ES-I3 (cell line): ENCODE data around the gene TBL2.
"Not testable (repeated sequence)": the region's sequence is repeated elsewhere in the genome, so short reads cannot be mapped to it uniquely, and the experiment has no call there.

Experiments
- H3K36me3 ChIP-seq: 2 replicates; pipeline ENCODE4 v1.6.1; 2013; ENCODE audit warnings: mild to moderate bottlenecking, low read length, control low read depth, moderate library complexity; ENCODE audit not compliant: insufficient read depth
- H3K4me1 ChIP-seq: 2 replicates; pipeline ENCODE4 v1.6.1; 2013; ENCODE audit warnings: mild to moderate bottlenecking, control low read depth, low read length; ENCODE audit not compliant: insufficient read depth
- H3K9ac ChIP-seq: 2 replicates; pipeline ENCODE4 v1.6.1; 2013; ENCODE audit warnings: low read depth, mild to moderate bottlenecking, low read length, moderate library complexity
- H3K9me3 ChIP-seq: 2 replicates; pipeline ENCODE4 v1.6.1; 2013; ENCODE audit warnings: mild to moderate bottlenecking, low read length, moderate library complexity; ENCODE audit not compliant: control insufficient read depth, insufficient read depth

Gene TBL2

DNA sequence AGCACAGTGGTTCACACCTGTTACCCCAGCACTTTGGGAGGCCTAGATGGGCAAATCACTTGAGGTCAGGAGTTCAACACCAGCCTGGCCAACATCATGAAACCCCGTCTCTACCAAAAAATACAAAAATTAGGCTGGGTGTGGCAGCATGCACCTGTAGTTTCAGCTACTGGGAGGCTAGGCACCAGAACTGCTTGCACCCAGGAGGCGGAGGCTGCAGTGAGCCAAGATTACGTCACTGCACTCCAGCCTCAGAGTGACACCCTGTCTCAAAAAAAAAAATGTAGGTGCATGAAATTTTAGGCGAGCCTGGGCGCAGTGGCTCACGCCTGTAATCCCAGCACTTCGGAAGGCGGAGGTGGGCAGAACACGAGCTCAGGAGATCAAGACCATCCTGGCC is 30.5 kb downstream of the TBL2 start:
- Histone ChIP-seq H3K9ac (no peak overlapping the region), H3K4me1 (no peaks in the 10 kb centered on the region), H3K36me3 (peaks cover 2% of the 10 kb centered on the region; the same call in 1 of the 2 replicates), H3K9me3 (no peaks in the 10 kb centered on the region)

DNA sequence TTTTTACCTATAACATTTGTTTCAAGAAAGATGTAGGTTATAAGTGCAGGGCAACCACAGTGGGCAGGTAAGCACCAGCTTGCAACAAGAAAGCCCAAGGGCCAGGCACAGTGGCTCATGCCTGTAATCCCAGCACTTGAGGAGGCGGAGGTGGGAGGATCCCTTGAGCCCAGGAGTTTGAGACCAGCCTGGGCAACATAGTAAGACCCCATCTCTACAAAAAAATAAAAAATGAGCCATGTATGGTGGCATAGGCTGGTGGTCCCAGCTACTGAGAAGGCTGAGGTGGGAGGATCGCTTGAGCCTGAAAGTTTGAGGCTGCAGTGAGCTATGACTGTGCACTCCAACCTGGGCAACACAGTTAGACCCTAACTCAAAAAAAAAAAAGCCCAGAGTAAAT is 33.7 kb downstream of the TBL2 start:
- no peaks in the 10 kb centered on the region for H3K4me1 ChIP-seq
- H3K36me3 ChIP-seq = no peaks in the 10 kb centered on the region; the same call in 1 of the 2 replicates
- H3K9ac ChIP-seq = no peak overlapping the region

DNA sequence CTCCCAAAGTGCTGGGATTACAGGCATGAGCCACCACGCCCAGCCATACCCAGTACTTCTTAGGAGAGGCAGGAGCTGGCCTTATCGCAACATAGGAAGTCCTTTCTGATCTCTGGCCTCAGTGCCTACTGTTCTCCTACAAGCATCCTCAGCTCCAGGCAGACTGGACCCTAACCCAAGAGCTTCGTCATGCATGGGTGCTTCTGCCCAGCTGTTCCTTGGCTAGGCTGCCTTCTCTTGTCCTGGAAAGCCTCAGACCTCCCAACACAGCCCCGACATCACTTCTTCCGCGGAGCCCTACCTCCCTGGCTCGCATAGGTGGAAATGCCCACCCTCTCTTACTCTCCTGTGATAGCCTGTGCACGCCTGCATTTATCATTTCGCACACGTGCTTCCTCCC is 36.7 kb downstream of the TBL2 start:
- Histone ChIP-seq H3K4me1 (no peaks in the 10 kb centered on the region), H3K9ac (no peak overlapping the region), H3K36me3 (no peaks in the 10 kb centered on the region; the same call in 1 of the 2 replicates), H3K9me3 (no peaks in the 10 kb centered on the region)

More for the DNA sequence above, 33.7 kb downstream of the TBL2 start:
- H3K9me3 ChIP-seq = no peaks in the 10 kb centered on the region

DNA sequence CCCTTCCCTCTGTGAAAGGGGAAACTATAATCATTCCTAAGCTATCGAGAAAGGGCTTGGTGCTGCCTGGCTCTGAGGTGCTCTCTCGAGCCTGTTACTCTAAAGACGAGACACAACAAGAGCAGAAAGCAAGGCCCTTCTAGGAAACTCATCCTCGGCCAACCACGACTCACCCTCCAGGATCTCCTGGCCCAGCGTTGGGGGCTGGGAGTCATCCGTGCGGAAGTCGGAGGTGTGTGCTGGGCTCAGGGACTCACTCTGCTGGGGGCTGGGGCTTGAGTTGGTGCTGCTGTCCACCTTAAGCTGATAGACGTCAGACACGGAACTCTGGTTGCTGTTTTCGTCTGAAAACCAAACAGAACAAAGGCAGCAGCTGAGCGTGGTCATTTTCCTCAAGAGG is 38.7 kb downstream of the TBL2 start:
- no peaks in the 10 kb centered on the region; the same call in 1 of the 2 replicates for H3K36me3 ChIP-seq
- H3K9me3 ChIP-seq = no peaks in the 10 kb centered on the region
- no peak overlapping the region for H3K9ac ChIP-seq
- H3K4me1 ChIP-seq = no peaks in the 10 kb centered on the region

DNA sequence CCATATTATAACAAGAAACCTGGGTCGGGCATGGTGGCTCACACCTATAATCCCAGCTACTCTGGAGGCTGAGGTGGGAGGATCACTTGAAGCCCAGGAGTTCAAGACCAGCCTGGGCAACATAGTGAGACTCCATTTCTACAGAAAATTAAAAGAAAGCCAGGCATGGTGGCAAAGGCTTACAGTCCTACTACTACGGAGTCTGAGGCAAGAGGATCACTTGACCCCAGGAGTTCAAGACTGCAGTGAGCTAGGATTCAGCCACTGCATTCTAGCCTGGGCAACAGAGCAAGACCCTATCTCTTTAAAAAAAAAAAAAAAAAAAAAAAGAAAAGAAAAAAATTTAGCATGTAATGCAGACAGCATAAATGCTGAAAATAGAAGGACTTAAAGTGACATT is 39.9 kb downstream of the TBL2 start:
- not testable (repeated sequence) for H3K36me3 ChIP-seq, H3K9me3 ChIP-seq, H3K9ac ChIP-seq, H3K4me1 ChIP-seq

DNA sequence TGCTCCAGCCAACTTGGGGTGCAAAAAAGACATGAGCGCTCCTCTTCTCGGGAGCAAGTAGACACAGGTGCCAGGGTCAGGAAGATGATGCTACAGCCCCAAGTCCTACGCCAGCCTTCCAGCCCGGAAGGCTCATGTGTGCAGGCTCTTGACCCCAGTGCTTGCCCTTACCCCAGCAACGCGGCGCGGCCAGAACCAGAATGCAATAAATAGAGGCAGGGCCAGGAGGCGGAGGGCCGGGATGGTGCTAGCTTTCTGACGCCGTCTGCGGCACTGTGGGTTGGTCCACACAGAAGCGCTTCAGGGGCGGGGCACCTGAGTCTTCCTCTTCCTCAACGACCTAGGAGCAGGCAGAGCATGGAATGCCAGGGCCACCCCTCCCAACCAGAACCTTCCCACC is 41.3 kb downstream of the TBL2 start:
- no peak overlapping the region for H3K9ac ChIP-seq
- no peaks in the 10 kb centered on the region for H3K36me3 ChIP-seq
- H3K9me3 ChIP-seq = no peaks in the 10 kb centered on the region
- H3K4me1 ChIP-seq = no peaks in the 10 kb centered on the region

DNA sequence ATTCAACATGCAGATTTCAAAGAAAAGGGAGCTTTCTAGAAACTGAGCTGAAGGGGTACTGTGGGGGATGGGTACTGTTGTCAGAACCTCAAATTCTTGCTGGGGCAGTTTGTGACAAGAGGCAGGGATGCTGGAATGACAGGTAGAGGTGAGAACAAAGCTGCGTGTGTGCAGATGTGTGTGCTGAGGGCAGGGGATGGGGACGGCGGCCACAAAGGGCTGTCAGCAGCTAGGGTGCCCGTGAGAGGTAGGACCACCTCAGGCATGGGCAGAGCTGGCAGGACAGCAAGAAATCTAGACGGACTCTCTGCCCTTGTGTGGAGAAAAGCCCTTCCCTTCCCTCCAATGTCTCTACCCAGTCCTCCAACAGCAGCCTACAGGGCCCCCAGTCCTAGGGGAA is 41.9 kb downstream of the TBL2 start:
- Histone ChIP-seq H3K9ac (no peak overlapping the region), H3K36me3 (no peaks in the 10 kb centered on the region), H3K9me3 (no peaks in the 10 kb centered on the region), H3K4me1 (no peaks in the 10 kb centered on the region)

DNA sequence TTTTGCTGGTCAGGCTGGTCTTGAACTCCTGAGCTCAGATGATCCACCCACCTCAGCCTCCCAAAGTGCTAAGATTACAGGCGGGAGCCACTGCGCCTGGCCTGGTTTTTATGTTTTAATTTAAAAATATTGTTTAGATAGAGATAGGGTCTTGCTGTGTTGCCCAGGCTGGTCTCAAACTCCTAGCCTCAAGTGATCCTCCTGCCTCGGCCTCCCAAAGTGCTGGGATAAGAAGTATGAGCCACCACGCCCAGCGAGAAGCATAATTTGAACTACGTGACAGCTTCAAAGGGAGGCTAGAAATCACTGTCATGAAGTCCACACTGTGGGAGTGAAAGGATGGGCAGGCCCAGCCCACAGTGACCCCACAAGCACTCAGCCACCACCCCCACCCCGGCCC is 42.5 kb downstream of the TBL2 start:
- not testable (repeated sequence) for H3K9me3 ChIP-seq, H3K36me3 ChIP-seq, H3K9ac ChIP-seq, H3K4me1 ChIP-seq

DNA sequence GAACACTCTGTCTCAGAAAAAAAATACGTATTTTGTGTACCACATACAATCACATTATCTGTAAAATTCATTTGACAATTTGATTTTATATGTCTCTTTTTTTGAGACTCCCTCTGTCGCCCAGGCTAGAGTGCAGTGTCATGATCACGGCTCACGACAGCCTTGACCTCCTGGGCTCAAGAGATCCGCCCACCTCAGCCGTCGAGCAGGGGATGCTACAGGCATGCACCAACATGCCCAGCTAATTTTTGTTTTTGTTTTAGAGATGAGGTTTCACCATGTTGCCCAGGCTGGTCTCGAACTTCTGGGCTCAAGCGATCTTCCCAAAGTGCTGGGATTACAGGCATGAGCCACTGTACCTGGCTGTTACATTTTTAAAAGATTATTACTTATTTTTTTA is 44.6 kb downstream of the TBL2 start:
- Histone ChIP-seq H3K9ac (no peak overlapping the region), H3K36me3 (no peaks in the 10 kb centered on the region), H3K4me1 (no peaks in the 10 kb centered on the region), H3K9me3 (no peaks in the 10 kb centered on the region)

DNA sequence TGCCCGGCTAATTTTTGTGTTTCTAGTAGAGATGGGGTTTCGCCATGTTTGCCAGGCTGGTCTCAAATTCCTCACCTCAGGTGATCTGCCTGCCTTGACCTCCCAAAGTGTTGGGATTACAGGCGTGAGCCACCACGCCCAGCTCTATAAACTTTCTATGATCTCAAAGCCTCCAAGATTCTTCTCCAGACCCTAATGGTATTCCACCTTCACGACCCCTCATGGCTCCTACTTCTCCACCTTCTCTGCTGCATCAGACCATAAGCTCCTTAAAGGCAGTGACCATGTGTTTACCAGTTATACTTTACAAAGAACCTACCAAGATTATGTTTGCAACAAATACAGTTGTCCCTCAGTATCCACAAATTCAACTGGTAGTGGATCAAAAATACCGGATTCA is 46.2 kb downstream of the TBL2 start:
- no peaks in the 10 kb centered on the region for H3K36me3 ChIP-seq
- no peak overlapping the region for H3K9ac ChIP-seq
- H3K9me3 ChIP-seq = no peaks in the 10 kb centered on the region
- peaks cover 6% of the 10 kb centered on the region for H3K4me1 ChIP-seq

DNA sequence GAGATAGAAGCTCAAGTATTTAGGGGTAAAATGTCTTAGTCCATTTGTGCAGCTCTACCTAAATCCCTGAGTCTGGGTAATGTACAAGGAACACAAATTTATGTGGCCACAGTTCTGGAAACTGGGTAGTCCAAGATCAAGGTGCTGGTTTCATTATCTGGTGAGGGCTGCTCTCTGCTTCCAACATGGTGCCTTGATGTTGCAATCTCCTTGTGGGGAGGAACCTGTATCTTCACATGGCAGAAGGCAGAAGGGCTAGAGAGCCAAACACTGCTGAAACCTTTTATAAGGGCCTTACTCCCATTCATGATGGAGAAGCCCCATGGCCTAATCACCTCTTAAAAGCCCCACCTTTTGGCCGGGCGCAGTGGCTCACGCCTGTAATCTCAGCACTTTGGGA is 47.6 kb downstream of the TBL2 start:
- Histone ChIP-seq H3K4me1 (peaks cover 6% of the 10 kb centered on the region), H3K36me3 (no peaks in the 10 kb centered on the region), H3K9me3 (no peaks in the 10 kb centered on the region), H3K9ac (no peak overlapping the region)

DNA sequence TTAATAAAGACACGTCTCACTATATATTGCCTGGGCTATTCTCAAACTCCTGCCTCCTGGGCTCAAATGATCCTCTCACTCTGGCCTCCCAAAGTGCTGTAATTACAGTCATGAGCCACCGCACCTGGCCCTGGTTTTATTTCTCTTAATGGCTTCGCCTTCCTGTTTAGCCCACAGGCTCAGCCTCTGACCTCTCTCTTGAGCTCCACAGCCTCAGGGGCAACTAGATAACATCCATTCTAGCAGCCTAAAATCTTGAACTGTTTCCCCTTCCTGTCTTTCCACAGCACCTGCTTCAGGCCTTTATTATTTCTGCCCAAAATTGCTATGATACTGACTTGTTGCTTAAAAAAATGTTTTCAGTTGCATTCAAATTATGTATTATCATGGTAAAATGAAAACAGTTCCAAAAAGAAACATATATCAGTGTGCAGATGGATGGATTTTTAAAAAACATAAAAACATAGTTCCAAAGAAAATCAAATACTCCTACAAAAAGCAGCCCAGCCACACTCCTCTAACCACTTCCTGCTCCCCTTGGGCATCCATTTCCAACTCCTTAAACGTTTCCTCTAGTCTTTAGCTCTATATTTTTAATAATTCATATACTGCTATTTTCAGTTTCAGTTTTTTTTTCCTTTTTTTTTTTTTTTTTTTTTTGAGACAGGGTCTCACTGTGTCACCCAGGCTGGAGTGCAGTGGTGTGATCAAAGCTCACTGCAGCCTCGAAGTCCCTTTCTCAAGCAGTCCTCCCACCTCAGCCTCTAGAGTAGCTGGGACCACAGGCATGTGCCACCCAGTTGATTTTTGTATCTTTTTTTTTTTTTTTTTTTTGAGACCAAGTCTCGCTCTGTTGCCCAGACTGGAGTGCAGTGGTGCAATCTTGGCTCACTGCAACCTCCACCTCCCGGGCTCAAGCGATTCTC is 51.2 kb downstream of the TBL2 start:
- Histone ChIP-seq H3K4me1 (peaks cover 6% of the 10 kb centered on the region), H3K36me3 (no peaks in the 10 kb centered on the region), H3K9me3 (no peaks in the 10 kb centered on the region), H3K9ac (no peak overlapping the region)

DNA sequence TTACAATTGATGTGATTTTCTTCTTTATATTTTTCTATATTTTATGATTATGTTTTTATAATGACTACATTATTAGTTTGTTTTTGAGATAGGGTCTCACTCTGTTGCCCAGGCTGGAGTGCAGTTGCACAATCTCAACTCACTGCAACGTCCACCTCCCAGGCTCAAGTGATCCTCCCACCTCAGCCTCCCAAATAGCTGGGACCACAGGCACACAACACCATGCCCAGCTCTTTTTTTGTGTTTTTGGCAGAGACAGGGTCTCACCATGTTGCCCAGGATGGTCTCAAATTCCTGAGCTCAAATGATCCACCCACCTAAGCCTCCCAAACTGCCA is 52.3 kb downstream of the TBL2 start:
- not testable (repeated sequence) for H3K36me3 ChIP-seq, H3K9me3 ChIP-seq, H3K9ac ChIP-seq, H3K4me1 ChIP-seq

DNA sequence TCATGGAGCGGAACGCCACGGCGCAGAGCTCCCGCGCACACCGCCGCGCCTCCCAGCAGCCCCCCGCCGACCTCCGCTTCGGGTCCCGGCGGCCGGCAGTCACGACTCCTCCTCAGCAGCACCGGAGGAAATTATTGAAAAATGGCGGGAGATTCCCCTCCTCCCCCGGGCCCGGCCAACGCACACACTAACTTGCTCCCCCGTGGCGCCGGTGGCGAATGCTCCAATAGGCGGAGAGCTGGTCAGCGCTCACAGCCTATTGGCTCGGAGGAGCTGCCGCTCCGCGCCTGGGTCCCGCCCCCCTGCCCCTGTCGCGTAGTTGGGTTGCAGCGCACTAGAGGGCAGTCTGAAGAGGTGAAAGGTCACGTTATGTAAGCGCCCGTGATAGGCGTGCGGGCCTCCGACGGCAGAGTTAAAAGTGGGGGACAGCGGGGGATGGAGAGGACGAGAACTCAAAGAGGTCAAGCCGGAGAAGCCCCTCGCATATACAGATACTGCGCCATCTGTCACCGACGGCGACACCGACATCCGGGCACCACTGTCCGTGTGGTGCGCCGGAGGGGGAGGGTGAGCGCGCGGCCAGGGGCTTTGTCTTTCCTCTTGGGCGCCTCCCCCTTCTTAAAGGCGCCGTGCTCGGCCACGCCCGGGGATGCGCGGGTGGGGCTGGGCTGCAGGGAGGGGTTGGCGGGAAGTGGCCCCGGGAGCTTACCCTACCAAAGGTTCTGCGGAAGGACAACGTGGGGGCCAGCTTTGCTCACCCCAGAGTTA is 56.1 kb downstream of the TBL2 start, which contains the start of gene BAZ1B:
TSS of gene BAZ1B (minus strand) at position 189 of the 768 bp plus-strand sequence. CDS start 360 bp downstream, outside the sequence.
- Histone ChIP-seq H3K9me3 (no peaks in the 10 kb centered on the region), H3K4me1 (peaks cover 3% of the 10 kb centered on the region; the same call in 1 of the 2 replicates), H3K36me3 (peaks cover 6% of the 10 kb centered on the region), H3K9ac (peak within 1 kb of the TSS; percentile 80)

DNA sequence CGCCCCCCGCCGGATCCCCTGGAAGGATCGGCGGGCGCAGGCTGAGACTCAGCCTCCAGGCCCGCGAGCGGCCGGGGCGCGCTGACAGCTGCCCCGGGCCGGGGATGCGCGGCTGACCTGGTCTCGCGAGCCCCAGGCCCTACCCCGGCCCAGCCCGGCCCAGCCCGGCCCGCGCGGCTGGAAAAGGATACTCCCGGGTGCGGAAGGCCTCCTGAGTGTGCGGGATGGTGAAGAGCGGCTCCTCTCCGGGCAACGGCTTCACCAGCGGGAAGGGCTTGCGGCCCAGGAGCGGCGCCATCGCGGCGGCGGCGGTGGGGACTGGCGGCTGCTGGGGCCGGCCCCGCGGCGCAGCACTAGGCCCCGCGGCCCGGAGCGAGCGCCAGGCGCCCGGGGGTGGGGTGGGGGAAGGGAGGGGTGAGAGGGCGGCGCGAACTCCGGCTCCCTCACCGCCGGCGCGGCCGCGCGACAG is 56.7 kb downstream of the TBL2 start:
- no peaks in the 10 kb centered on the region for H3K9me3 ChIP-seq
- peaks cover 3% of the 10 kb centered on the region; the same call in 1 of the 2 replicates for H3K4me1 ChIP-seq
- H3K36me3 ChIP-seq = peaks cover 6% of the 10 kb centered on the region
- peak overlapping the region; percentile 80 for H3K9ac ChIP-seq
